ENCODE measurements around the gene FCHO1.
"Not testable (repeated sequence)": the region's sequence is repeated elsewhere in the genome, so short reads cannot be mapped to it uniquely, and the experiment has no call there.

FCHO1 gene

GRCh38 chr19:17766543-17767131, 15.4 kb downstream of the FCHO1 start:
- DNase-seq: peak; percentile 44

- no peak for DNase-seq
Observed at GRCh38 chr19:17767559-17767958, 16.3 kb downstream of the FCHO1 start.

GRCh38 chr19:17770613-17771012, 19.3 kb downstream of the FCHO1 start:
- DNase-seq: no peak

- no peak for DNase-seq
Observed at GRCh38 chr19:17772172-17772571, 20.9 kb downstream of the FCHO1 start.

- DNase-seq: no peak
Observed at GRCh38 chr19:17775245-17775927, 24.1 kb downstream of the FCHO1 start.

GRCh38 chr19:17775991-17776803, 24.9 kb downstream of the FCHO1 start:
- DNase-seq: no peak

- DNase-seq: not testable (repeated sequence)
Observed at GRCh38 chr19:17777840-17778239, 26.6 kb downstream of the FCHO1 start.

- no peak for DNase-seq
Observed at GRCh38 chr19:17778251-17778967, 27.1 kb downstream of the FCHO1 start.

GRCh38 chr19:17778968-17779929, 28.0 kb downstream of the FCHO1 start:
- no peak for DNase-seq

GRCh38 chr19:17780781-17781180, 29.5 kb downstream of the FCHO1 start:
- no peak for DNase-seq

- DNase-seq: not testable (repeated sequence)
Observed at GRCh38 chr19:17783721-17784120, 32.4 kb downstream of the FCHO1 start.

GRCh38 chr19:17784201-17785008, 33.1 kb downstream of the FCHO1 start:
- peak; percentile 55 for DNase-seq

- DNase-seq: no peak
Observed at GRCh38 chr19:17787274-17787913, 36.1 kb downstream of the FCHO1 start.

GRCh38 chr19:17788632-17789031, 37.4 kb downstream of the FCHO1 start:
- DNase-seq: no peak

- DNase-seq: no peak
Observed at GRCh38 chr19:17790059-17790780, 38.9 kb downstream of the FCHO1 start.

GRCh38 chr19:17794412-17794730, 43.1 kb downstream of the FCHO1 start:
- no peak for DNase-seq

GRCh38 chr19:17794731-17795494, 43.6 kb downstream of the FCHO1 start, which contains the start of gene B3GNT3:
Gene B3GNT3 (plus strand): TSS chr19:17795138. CDS start chr19:17807808, 12,670 bp downstream.
- no peak for DNase-seq

- DNase-seq: no peak
Observed at GRCh38 chr19:17795495-17795856, 44.2 kb downstream of the FCHO1 start.

Data from NCI-H1092 (cell line).